Right atrium auricular region (tissue), 2 donors: ENCODE results near the gene FBXL2. TPM values are rescaled to one million over a fixed set of nuclear protein-coding genes. Genes with fewer than 3 reads are reported as not detected.
"Not testable (repeated sequence)": the region's sequence is repeated elsewhere in the genome, so short reads cannot be mapped to it uniquely, and the experiment has no call there.

Experiments
- DNase-seq: peaks from one replicate; pipeline ENCODE4 v3.0.0-alpha.2; 2019; ENCODE audit warnings: low spot score
- H3K27ac ChIP-seq, 2 donors: fragments of 200-600 bp; sonication (generic); 1 replicate in 1 of 2; 2 replicates in 1 of 2; pipeline ENCODE4 v1.5.1; 2016 to 2019
- H3K27me3 ChIP-seq, 2 donors: fragments of 200-600 bp; sonication (generic); one replicate each; pipeline versions ENCODE4 v1.5.1 to v1.6.0; 2017 to 2019
- H3K36me3 ChIP-seq: fragments of 200-600 bp; sonication (generic); one replicate; pipeline ENCODE4 v1.5.1; 2016
- H3K4me1 ChIP-seq, 2 donors: fragments of 200-600 bp; sonication (generic); one replicate each; pipeline versions ENCODE4 v1.5.1 to v1.6.0; 2017 to 2019
- H3K4me3 ChIP-seq, 2 donors: fragments of 200-600 bp; sonication (generic); 1 replicate in 1 of 2; 2 replicates in 1 of 2; pipeline ENCODE4 v1.5.1; 2017 to 2019; ENCODE audit warnings: mild to moderate bottlenecking in 1 of 2, moderate library complexity in 1 of 2
- H3K9me3 ChIP-seq, 2 donors: fragments of 200-600 bp; sonication (generic); one replicate each; pipeline ENCODE4 v1.5.1; 2019
- total RNA-seq, 2 donors: library from RNA; depleted of rRNA; stranded (reverse); fragments of >200 nt; gene quantifications; one replicate each; pipeline ENCODE4 v1.1.0, GENCODE V29; 2016
- TF ChIP-seq, protein P1 (sequence below), 2 donors: fragments of 200-600 bp; sonication (generic); IDR thresholded peaks; one replicate each; pipeline ENCODE4 v1.5.1; 2019; ENCODE audit warnings: antibody characterized with exemption in 2 of 2

FBXL2 gene
- total RNA-seq, 2 donors from 2014 or later: 2.0 TPM

- no peak for DNase-seq
- peaks cover 0 to 11% of the 10 kb centered on the region in 2 donors for H3K9me3 ChIP-seq
- no peaks in the 10 kb centered on the region for H3K36me3 ChIP-seq
- no peak overlapping the region for H3K4me3 ChIP-seq
- no peak overlapping the region for H3K27ac ChIP-seq
- no peaks in the 10 kb centered on the region for H3K4me1 ChIP-seq
- TF ChIP-seq, protein P1, sequence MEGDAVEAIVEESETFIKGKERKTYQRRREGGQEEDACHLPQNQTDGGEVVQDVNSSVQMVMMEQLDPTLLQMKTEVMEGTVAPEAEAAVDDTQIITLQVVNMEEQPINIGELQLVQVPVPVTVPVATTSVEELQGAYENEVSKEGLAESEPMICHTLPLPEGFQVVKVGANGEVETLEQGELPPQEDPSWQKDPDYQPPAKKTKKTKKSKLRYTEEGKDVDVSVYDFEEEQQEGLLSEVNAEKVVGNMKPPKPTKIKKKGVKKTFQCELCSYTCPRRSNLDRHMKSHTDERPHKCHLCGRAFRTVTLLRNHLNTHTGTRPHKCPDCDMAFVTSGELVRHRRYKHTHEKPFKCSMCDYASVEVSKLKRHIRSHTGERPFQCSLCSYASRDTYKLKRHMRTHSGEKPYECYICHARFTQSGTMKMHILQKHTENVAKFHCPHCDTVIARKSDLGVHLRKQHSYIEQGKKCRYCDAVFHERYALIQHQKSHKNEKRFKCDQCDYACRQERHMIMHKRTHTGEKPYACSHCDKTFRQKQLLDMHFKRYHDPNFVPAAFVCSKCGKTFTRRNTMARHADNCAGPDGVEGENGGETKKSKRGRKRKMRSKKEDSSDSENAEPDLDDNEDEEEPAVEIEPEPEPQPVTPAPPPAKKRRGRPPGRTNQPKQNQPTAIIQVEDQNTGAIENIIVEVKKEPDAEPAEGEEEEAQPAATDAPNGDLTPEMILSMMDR (IDR thresholded peaks at IDR 0.05): no peak
- H3K27me3 ChIP-seq: no peaks in the 10 kb centered on the region
These were observed 57.1 kb downstream of the FBXL2 start for GRCh38 chr3:33334364-33334763.

- not testable (repeated sequence) for H3K36me3 ChIP-seq, H3K4me1 ChIP-seq, DNase-seq, H3K27me3 ChIP-seq, H3K4me3 ChIP-seq, H3K27ac ChIP-seq
- H3K9me3 ChIP-seq: peaks cover 0 to 11% of the 10 kb centered on the region in 2 donors
These were observed 61.8 kb downstream of the FBXL2 start for GRCh38 chr3:33338936-33339465.

DNA sequence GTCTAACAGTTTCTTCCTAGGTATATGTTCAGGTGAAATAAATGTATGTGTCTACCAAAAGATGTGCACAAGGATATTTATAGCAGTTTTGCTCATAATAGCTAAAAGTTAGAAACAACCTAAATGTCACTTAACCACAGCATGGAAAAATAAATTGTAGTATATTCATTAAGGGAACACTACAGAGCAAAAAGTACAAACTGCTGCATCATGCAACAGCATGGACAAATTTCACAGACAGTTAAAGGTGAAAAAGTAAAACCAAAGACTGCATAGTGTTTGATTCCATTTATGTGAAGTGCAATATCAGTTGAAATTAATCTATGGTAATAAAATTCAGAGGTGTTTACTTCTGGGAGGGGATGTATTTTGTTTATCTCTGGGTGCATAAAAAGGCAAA is 62.5 kb downstream of the FBXL2 start:
- H3K27ac ChIP-seq: no peak overlapping the region
- H3K9me3 ChIP-seq: peaks cover 0 to 6% of the 10 kb centered on the region in 2 donors

DNA sequence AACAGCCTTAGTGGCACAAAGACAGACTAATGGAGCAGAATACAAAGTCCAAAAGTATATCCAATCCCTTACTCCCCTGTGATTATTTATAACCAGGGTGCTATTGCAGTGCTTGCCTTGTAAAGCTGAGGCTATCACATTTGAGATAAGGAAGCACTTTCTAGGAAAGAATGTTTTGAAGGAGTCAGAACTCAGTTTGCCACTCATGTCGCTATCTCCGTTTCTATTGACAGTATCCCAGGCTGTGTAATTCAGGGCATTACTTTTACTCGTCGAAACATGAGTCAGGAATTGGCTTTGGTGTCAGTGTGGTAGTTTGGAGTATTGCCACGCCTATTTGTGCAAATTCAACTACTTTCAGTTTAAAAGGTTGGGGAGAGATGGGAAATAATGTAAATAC is 78.4 kb downstream of the FBXL2 start:
- H3K36me3 ChIP-seq: no peaks in the 10 kb centered on the region
- no peaks in the 10 kb centered on the region for H3K9me3 ChIP-seq
- H3K4me3 ChIP-seq: no peak overlapping the region
- no peak overlapping the region for H3K27ac ChIP-seq
- TF ChIP-seq, protein P1 (IDR thresholded peaks at IDR 0.05): no peak
- no peaks in the 10 kb centered on the region for H3K27me3 ChIP-seq
- DNase-seq: no peak
- no peaks in the 10 kb centered on the region for H3K4me1 ChIP-seq

More for the DNA sequence above, 62.5 kb downstream of the FBXL2 start:
- H3K27me3 ChIP-seq: no peaks in the 10 kb centered on the region
- DNase-seq: no peak
- H3K36me3 ChIP-seq: no peaks in the 10 kb centered on the region
- TF ChIP-seq, protein P1 (IDR thresholded peaks at IDR 0.05): no peak
- H3K4me3 ChIP-seq: no peak overlapping the region
- H3K4me1 ChIP-seq: no peaks in the 10 kb centered on the region

DNA sequence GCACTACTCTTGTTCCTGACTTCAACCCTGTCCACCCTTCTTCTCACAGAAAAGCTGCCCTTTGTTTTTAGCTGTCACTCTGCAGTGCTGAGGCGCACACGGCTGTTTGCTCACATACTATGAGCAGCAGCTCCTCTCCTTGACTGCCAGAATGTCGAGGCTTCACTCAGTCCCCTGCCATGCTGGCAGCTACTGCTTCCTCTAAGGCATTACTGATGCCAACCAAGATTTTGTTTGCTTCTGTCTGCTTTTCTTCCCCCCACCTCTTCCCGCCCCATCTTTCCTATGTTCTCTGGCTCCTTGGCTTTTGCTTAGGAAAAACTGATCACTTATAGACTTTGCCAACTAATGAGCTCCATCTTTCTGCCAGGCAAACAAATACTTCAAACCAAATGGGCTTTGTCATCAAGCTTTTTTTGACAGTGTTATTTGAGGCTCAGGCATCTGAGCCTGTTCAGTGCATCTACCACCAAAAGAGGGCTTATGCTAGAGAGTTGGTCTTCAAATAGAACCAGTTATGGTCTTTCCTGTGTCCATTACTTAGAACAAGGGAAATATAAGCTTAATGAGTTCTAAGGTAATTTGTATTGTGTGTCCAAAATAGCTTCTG is 81.0 kb downstream of the FBXL2 start:
- H3K27me3 ChIP-seq: no peaks in the 10 kb centered on the region
- H3K4me1 ChIP-seq: no peaks in the 10 kb centered on the region
- no peak overlapping the region for H3K4me3 ChIP-seq
- DNase-seq: no peak
- H3K36me3 ChIP-seq: no peaks in the 10 kb centered on the region
- TF ChIP-seq, protein P1 (IDR thresholded peaks at IDR 0.05): no peak
- H3K27ac ChIP-seq: no peak overlapping the region
- H3K9me3 ChIP-seq: no peaks in the 10 kb centered on the region

GRCh38 chr3:33360136-33360825 is 83.0 kb downstream of the FBXL2 start:
- Histone ChIP-seq H3K4me3 (no peak overlapping the region), H3K4me1 (no peaks in the 10 kb centered on the region), H3K27me3 (no peaks in the 10 kb centered on the region), H3K36me3 (no peaks in the 10 kb centered on the region), H3K27ac (no peak overlapping the region), H3K9me3 (no peaks in the 10 kb centered on the region)
- no peak for DNase-seq
- TF ChIP-seq, protein P1 (IDR thresholded peaks at IDR 0.05): no peak
